PC-9 (cell line): ENCODE results near the gene CD37. TPM values are rescaled to one million over a fixed set of nuclear protein-coding genes. Genes with fewer than 3 reads are reported as not detected.

Source experiments
- BruUV-seq: library from RNA; stranded (reverse); fragments of 400-500 nt; replicated peaks from 2 replicates; lab custom pipeline; 2021; lab: Mats Ljungman, UMichigan
- CTCF ChIA-PET: fragments of 300-600 bp; sonication (Branson Sonifier 250); formaldehyde crosslinking; loops from one replicate; lab custom pipeline; 2022; ENCODE audit warnings: antibody characterized with exemption; lab: Charles Lee
- POLR2A ChIA-PET: fragments of 300-600 bp; sonication (Branson Sonifier 250); formaldehyde crosslinking; loops from one replicate; lab custom pipeline; 2022; ENCODE audit warnings: antibody characterized with exemption; ENCODE audit not compliant: unreplicated experiment; lab: Charles Lee
- DNase-seq, 2 experiments: peaks; one replicate each; pipeline versions ENCODE4 v3.0.0 to v3.0.0-alpha.2; 2015 to 2022; ENCODE audit warnings: mixed read lengths in 1 of 2
- H2AFZ ChIP-seq: fragments of 200-600 bp; sonication (generic); 2 replicates; pipeline ENCODE4 v1.8.1; 2017; ENCODE audit warnings: antibody characterized with exemption
- H3F3A ChIP-seq: fragments of 200-600 bp; sonication (generic); 2 replicates; pipeline ENCODE4 v1.8.1; 2017; ENCODE audit warnings: antibody characterized with exemption, mild to moderate bottlenecking, low read depth; ENCODE audit not compliant: insufficient read depth
- H3K27ac ChIP-seq: fragments of 200-600 bp; sonication (generic); 2 replicates; pipeline ENCODE4 v1.6.1; 2016; ENCODE audit warnings: mixed run types
- H3K27me3 ChIP-seq: fragments of 200-600 bp; sonication (generic); 2 replicates; pipeline ENCODE4 v1.6.1; 2016; ENCODE audit warnings: low read depth, mixed run types; ENCODE audit not compliant: insufficient read depth
- H3K36me3 ChIP-seq: fragments of 200-600 bp; sonication (generic); 2 replicates; pipeline ENCODE4 v1.6.1; 2016; ENCODE audit warnings: low read depth, mixed run types
- H3K4me1 ChIP-seq: fragments of 200-600 bp; sonication (generic); replicated peaks from 2 replicates; pipeline ENCODE4 v1.6.1; 2016; ENCODE audit warnings: mixed run types; ENCODE audit not compliant: insufficient read depth
- H3K4me2 ChIP-seq: fragments of 200-600 bp; sonication (generic); 2 replicates; pipeline ENCODE4 v1.6.1; 2017; ENCODE audit warnings: mixed run types
- H3K4me3 ChIP-seq: fragments of 200-600 bp; sonication (generic); 2 replicates; pipeline ENCODE4 v1.6.1; 2016; ENCODE audit warnings: mixed run types
- H3K79me2 ChIP-seq: fragments of 200-600 bp; sonication (generic); 2 replicates; pipeline ENCODE4 v1.6.1; 2017; ENCODE audit warnings: low read depth, mixed run types
- H3K9me2 ChIP-seq: fragments of 200-600 bp; sonication (generic); 2 replicates; pipeline ENCODE4 v1.8.1; 2017; ENCODE audit warnings: mild to moderate bottlenecking; ENCODE audit not compliant: insufficient read depth
- H3K9me3 ChIP-seq: fragments of 200-600 bp; sonication (generic); 2 replicates; pipeline ENCODE4 v1.8.1; 2016; ENCODE audit warnings: low read depth; ENCODE audit not compliant: insufficient read depth
- H4K20me1 ChIP-seq: fragments of 200-600 bp; sonication (generic); 2 replicates; pipeline ENCODE4 v1.8.1; 2017; ENCODE audit not compliant: insufficient read depth
- EZH2 ChIP-seq: fragments of 200-600 bp; sonication (generic); IDR thresholded peaks from 2 replicates; pipeline ENCODE4 v1.8.0; 2017; ENCODE audit warnings: antibody characterized with exemption, low read depth
- intact Hi-C: fragments of 100-400 bp; cut with micrococcal nuclease; formaldehyde crosslinking; loops from one replicate; pipeline ENCODE4 v1.10.0; 2022; ENCODE audit not compliant: unreplicated experiment
- total RNA-seq: library from RNA; stranded (reverse); gene quantifications from 2 replicates; pipeline ENCODE4 v1.2.3, GENCODE V29; 2021
- TF ChIP-seq, protein P1 (sequence below): fragments of 200-600 bp; sonication (generic); conservative IDR thresholded peaks from 2 replicates; pipeline ENCODE4 v1.6.1; 2017; ENCODE audit warnings: mixed run types, antibody characterized with exemption, mild to moderate bottlenecking, moderate library complexity

Gene CD37
- total RNA-seq, 1 experiment from 2014 or later: not detected

DNA sequence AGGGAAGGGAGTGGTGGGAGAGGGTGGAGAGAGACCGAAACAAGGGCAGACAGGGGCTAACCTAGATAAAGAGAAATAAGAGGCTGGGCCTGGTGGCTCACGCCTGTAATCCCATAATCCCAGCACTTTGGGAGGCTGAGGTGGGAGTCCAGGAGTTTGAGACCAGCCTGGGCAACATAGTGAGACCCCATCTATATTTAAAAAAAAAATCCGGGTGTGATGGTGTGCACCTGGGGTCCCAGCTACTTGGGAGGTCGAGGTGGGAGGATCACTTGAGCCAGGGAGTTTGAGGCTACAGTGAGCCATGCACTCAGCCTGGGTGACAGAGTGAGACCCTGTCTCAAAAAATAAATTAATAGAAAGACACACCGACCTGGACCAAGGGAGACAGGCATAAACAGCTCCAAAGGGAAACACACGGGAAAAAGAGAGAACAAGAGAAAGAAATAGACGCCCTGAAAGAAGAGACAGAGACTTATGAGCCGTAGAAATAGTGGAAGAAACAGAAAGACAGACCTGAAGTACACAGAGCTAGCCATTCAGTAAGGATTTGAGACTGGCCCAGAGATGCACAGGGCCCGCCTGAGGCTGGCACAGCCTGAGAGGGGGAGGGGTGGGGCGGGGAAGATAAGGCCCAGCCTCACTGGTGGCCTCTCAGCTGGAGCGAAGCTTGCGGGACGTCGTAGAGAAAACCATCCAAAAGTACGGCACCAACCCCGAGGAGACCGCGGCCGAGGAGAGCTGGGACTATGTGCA lies 2.2 kb downstream of the CD37 start:
- H4K20me1 ChIP-seq: no peaks in the 10 kb centered on the region
- intact Hi-C loops: loop anchor here (2.0 kb wide), 1 partner anchor 25 kb away; the partner anchor contains the start of genes DKKL1 and TEAD2
- H3K27ac ChIP-seq: no peak overlapping the region
- no peaks in the 10 kb centered on the region for H3K36me3 ChIP-seq
- ChIA-PET POLR2A (no interaction called here), CTCF (no interaction called here)
- no peaks in the 10 kb centered on the region for H3K27me3 ChIP-seq
- no peaks in the 10 kb centered on the region for H3K9me2 ChIP-seq
- H3K9me3 ChIP-seq: no peaks in the 10 kb centered on the region
- H3F3A ChIP-seq: no peaks in the 10 kb centered on the region
- H3K4me3 ChIP-seq: no peak overlapping the region
- H2AFZ ChIP-seq: no peak overlapping the region
- no peaks in the 10 kb centered on the region for H3K4me1 ChIP-seq
- no peak for DNase-seq
- TF ChIP-seq, protein P1, sequence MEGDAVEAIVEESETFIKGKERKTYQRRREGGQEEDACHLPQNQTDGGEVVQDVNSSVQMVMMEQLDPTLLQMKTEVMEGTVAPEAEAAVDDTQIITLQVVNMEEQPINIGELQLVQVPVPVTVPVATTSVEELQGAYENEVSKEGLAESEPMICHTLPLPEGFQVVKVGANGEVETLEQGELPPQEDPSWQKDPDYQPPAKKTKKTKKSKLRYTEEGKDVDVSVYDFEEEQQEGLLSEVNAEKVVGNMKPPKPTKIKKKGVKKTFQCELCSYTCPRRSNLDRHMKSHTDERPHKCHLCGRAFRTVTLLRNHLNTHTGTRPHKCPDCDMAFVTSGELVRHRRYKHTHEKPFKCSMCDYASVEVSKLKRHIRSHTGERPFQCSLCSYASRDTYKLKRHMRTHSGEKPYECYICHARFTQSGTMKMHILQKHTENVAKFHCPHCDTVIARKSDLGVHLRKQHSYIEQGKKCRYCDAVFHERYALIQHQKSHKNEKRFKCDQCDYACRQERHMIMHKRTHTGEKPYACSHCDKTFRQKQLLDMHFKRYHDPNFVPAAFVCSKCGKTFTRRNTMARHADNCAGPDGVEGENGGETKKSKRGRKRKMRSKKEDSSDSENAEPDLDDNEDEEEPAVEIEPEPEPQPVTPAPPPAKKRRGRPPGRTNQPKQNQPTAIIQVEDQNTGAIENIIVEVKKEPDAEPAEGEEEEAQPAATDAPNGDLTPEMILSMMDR: no peak
- no peak for TF ChIP-seq EZH2
- no peaks in the 10 kb centered on the region for H3K79me2 ChIP-seq
- no peak overlapping the region for H3K4me2 ChIP-seq
- BruUV-seq: no TSS peak

DNA sequence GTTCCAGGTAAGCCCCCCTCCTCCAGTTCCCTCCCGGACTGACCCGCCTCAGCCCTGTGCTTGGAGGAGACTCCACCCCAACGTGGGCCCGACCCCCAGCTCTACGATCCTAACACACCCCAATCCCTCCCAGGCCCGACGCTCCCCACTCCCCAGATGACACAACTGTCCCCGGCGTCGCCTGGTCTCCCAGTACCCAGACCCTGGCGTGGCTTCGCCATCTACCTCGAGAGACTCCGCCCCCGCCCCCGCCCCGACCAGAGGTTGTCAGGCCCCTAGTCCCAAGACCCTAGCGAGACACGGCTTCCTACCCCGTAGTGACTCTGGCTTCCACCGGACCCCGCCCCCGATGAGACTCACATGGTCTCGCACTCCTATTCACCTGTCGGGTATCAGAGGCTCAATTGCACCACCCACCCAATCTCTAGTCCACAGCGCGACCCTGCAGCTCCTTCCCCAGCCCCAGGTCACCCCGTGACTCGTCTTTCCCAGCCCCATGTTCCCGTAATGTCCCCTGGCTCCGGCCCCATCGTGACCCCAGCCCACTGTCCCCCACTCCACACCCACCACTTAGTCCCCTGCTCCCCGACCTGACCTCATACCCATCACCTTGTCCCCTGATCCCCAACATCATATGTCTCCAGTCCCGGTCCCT lies 2.9 kb downstream of the CD37 start:
- CTCF ChIA-PET: interaction anchor here (0.7 kb wide), 1 partner anchor 528 kb away, joined by 13 read pairs; no protein-coding TSS in a partner anchor
- no TSS peak for BruUV-seq
- Histone ChIP-seq H3K4me2 (no peak overlapping the region), H3K27ac (no peak overlapping the region), H3K4me3 (no peak overlapping the region), H3K79me2 (no peaks in the 10 kb centered on the region), H3K9me2 (no peaks in the 10 kb centered on the region), H3K9me3 (no peaks in the 10 kb centered on the region), H3K27me3 (no peaks in the 10 kb centered on the region), H4K20me1 (no peaks in the 10 kb centered on the region), H3K4me1 (no peaks in the 10 kb centered on the region), H3F3A (no peaks in the 10 kb centered on the region), H3K36me3 (no peaks in the 10 kb centered on the region), H2AFZ (no peak overlapping the region)
- intact Hi-C loops: loop anchor here (2.0 kb wide), 1 partner anchor 25 kb away; the partner anchor contains the start of genes DKKL1 and TEAD2
- DNase-seq: no peak
- TF ChIP-seq, protein P1: no peak
- no peak for TF ChIP-seq EZH2
- POLR2A ChIA-PET: no interaction called here

DNA sequence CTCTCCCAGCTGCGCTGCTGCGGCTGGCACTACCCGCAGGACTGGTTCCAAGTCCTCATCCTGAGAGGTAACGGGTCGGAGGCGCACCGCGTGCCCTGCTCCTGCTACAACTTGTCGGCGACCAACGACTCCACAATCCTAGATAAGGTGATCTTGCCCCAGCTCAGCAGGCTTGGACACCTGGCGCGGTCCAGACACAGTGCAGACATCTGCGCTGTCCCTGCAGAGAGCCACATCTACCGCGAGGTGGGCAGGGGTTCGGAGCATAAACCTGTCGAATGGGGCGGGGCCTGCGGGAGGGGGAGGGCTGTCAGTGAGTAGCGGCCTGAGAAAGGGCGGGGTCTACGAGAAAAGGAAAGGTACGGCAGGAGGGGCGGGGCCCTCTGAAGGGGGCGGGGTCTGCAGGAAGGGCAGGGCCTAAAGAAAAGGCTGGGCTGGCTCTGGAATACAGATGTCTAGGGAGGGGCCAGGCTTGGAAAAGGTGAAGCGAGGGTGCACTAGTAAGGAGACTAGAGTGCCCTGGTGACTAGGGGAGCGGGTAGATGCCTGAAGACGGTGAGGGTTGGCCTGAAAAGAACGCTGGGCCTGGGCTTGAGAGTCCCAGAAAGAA lies 3.6 kb downstream of the CD37 start:
- Histone ChIP-seq H3K9me2 (no peaks in the 10 kb centered on the region), H3F3A (no peaks in the 10 kb centered on the region), H3K27me3 (no peaks in the 10 kb centered on the region), H3K4me1 (no peaks in the 10 kb centered on the region), H4K20me1 (no peaks in the 10 kb centered on the region), H3K27ac (no peak overlapping the region), H3K4me2 (peak overlapping the region; percentile 22), H3K79me2 (no peaks in the 10 kb centered on the region), H3K4me3 (no peak overlapping the region), H2AFZ (no peak overlapping the region), H3K9me3 (no peaks in the 10 kb centered on the region), H3K36me3 (no peaks in the 10 kb centered on the region)
- peak in 1 of 2 experiments; percentile 92 for DNase-seq
- BruUV-seq: no TSS peak
- ChIA-PET CTCF (interaction anchor here (0.6 to 1.3 kb wide), 3 partner anchors 11 to 529 kb away, joined by 3 to 13 read pairs (median 4); partner anchors contain the start of gene TEAD2), POLR2A (interaction anchor here (0.5 to 0.6 kb wide), 3 partner anchors 113 to 333 kb away, joined by 3 to 4 read pairs (median 3); partner anchors contain the start of gene PIH1D1)
- intact Hi-C loops: loop anchor here (2.0 kb wide), 1 partner anchor 24 kb away; the partner anchor contains the start of genes DKKL1 and TEAD2
- TF ChIP-seq, protein P1: no peak
- no peak for TF ChIP-seq EZH2
